Gastroesophageal sphincter (tissue), 3 donors: ENCODE data around the gene CD2.

ENCODE experiments used
- POLR2AphosphoS5 ChIP-seq: sonication (generic); formaldehyde crosslinking; IDR thresholded peaks from one replicate; pipeline ENCODE4 v1.6.1; 2017; ENCODE audit warnings: antibody characterized with exemption
- TF ChIP-seq, protein P1 (sequence below), 4 experiments: fragments of 200-600 bp in 2 of 4; fragments of 450-650 bp in 2 of 4; sonication (generic) in 1 of 4; IDR thresholded peaks; one replicate each; pipeline ENCODE4 v1.5.1; 2017 to 2019; ENCODE audit warnings: antibody characterized with exemption in 4 of 4, mild to moderate bottlenecking in 2 of 4, moderate library complexity in 2 of 4

DNA sequence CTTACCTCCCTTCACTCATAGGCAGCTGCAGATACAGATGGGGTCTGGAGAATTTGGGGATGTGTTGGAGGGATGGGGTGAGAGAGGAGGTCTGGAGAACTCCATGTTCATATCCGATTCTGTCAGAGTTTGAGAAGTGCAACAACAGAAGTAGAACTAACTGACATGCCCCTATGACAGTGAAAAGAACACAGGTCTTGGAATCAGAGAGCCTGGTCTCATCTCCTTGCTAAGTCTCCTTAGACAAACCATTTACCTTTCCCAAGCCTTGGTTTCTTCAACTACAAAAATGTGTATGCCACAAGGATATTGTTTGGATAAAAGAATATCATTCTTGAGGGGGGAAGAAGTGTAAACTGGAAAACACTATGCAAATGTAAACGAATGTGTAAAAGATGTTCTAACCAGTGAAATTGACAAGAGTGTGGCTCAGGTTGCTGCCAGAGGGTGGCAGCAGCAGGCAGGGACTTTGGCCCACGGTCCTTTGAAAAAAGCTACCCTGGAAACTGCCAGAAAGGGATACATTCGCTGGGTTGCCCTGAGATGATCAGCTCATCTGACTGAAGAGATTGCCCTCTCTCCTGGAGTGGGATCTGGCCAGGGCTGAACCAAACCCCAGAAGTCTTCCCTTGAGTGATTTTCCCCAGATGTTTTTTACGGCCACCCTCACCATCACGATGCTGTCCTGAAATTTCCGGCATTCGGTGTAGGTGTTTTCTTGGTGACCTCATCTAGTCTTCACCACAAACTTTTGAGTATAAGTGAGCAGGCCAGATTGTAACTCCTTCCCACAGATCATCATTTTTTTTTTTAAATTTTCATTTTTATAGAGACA lies 17.0 kb upstream of the CD2 start:
- TF ChIP-seq, protein P1, sequence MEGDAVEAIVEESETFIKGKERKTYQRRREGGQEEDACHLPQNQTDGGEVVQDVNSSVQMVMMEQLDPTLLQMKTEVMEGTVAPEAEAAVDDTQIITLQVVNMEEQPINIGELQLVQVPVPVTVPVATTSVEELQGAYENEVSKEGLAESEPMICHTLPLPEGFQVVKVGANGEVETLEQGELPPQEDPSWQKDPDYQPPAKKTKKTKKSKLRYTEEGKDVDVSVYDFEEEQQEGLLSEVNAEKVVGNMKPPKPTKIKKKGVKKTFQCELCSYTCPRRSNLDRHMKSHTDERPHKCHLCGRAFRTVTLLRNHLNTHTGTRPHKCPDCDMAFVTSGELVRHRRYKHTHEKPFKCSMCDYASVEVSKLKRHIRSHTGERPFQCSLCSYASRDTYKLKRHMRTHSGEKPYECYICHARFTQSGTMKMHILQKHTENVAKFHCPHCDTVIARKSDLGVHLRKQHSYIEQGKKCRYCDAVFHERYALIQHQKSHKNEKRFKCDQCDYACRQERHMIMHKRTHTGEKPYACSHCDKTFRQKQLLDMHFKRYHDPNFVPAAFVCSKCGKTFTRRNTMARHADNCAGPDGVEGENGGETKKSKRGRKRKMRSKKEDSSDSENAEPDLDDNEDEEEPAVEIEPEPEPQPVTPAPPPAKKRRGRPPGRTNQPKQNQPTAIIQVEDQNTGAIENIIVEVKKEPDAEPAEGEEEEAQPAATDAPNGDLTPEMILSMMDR (IDR thresholded peaks at IDR 0.05): peak in 3 of 4 experiments; percentile 58 to 73 (median 67)
- no peak for TF ChIP-seq POLR2AphosphoS5
